ENCODE results near the gene U2AF2. TPM values are rescaled to one million over a fixed set of nuclear protein-coding genes. Genes with fewer than 3 reads are reported as not detected.

U2AF2 gene
- total RNA-seq, 4 donors from 2014 or later = 80.4 to 122 (median 104) TPM

DNA sequence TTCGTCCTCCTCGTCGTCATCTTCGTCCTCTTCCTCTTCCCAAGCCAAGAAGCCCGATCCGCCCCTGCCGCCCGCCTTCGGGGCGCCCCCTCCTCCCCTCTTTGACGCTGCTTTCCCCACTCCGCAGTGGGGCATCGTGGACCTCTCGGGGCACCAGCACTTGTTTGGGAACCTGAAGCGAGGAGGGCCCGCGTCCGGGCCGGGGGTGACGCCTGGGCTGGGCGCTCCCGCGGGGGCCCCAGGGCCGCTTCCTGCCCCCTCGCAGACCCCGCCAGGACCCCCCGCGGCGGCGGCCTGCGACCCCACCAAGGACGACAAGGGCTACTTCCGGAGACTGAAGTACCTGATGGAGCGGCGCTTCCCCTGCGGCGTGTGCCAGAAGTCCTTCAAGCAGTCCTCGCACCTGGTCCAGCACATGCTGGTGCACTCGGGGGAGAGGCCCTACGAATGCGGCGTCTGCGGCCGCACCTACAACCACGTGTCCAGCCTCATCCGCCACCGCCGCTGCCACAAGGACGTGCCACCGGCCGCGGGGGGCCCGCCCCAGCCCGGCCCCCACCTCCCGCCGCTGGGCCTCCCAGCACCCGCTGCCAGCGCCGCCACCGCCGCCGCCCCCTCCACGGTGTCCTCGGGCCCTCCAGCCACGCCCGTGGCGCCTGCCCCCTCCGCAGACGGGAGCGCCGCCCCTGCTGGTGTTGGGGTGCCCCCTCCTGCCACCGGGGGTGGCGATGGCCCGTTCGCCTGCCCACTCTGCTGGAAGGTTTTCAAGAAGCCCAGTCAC, 40.7 kb upstream of the U2AF2 start:
- peaks cover 15 to 41% (median 33%) of the 10 kb centered on the region in 4 donors for H3K4me1 ChIP-seq
- H3K27ac ChIP-seq (replicated peaks in 1 of 4) = no peak overlapping the region
- DNase-seq (ENCODE audit: extremely low spot score) = no peak
- TF ChIP-seq, protein P1, sequence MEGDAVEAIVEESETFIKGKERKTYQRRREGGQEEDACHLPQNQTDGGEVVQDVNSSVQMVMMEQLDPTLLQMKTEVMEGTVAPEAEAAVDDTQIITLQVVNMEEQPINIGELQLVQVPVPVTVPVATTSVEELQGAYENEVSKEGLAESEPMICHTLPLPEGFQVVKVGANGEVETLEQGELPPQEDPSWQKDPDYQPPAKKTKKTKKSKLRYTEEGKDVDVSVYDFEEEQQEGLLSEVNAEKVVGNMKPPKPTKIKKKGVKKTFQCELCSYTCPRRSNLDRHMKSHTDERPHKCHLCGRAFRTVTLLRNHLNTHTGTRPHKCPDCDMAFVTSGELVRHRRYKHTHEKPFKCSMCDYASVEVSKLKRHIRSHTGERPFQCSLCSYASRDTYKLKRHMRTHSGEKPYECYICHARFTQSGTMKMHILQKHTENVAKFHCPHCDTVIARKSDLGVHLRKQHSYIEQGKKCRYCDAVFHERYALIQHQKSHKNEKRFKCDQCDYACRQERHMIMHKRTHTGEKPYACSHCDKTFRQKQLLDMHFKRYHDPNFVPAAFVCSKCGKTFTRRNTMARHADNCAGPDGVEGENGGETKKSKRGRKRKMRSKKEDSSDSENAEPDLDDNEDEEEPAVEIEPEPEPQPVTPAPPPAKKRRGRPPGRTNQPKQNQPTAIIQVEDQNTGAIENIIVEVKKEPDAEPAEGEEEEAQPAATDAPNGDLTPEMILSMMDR (IDR thresholded peaks at IDR 0.05) = no peak
- TF ChIP-seq EP300 (IDR thresholded peaks at IDR 0.05) = no peak
- TF ChIP-seq POLR2A (IDR thresholded peaks at IDR 0.05; ENCODE audit: low read depth) = no peak
- TF ChIP-seq POLR2AphosphoS5 (IDR thresholded peaks at IDR 0.05) = no peak
- no peak overlapping the region for H3K4me3 ChIP-seq
- no peaks in the 10 kb centered on the region for H3K27me3 ChIP-seq
- H3K36me3 ChIP-seq = peaks cover 26 to 71% (median 57%) of the 10 kb centered on the region in 4 donors
- WGBS = 92% methylated on average over 43 of the region's 75 CpGs
- no peaks in the 10 kb centered on the region for H3K9me3 ChIP-seq
- intact Hi-C loops (cut with DNase I) = no loop called here

DNA sequence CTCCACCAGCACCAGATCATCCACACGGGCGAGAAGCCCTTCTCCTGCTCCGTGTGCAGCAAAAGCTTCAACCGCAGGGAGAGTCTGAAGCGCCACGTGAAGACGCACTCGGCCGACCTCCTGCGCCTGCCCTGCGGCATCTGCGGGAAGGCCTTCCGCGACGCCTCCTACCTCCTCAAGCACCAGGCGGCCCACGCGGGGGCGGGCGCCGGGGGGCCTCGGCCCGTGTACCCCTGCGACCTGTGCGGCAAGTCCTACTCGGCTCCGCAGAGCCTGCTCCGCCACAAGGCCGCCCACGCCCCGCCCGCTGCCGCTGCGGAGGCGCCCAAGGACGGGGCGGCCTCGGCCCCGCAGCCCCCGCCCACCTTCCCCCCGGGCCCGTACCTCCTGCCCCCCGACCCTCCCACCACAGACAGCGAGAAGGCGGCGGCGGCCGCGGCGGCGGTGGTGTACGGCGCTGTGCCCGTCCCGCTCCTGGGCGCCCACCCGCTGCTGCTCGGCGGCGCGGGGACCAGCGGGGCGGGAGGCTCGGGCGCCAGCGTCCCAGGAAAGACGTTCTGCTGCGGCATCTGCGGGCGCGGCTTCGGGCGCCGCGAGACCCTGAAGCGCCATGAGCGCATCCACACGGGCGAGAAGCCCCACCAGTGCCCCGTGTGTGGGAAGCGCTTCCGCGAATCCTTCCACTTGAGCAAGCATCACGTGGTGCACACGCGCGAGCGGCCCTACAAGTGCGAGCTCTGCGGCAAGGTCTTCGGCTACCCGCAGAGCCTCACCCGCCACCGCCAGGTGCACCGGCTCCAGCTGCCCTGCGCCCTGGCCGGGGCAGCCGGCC, 39.9 kb upstream of the U2AF2 start:
- H3K27ac ChIP-seq (replicated peaks in 1 of 4) = no peak overlapping the region
- H3K9me3 ChIP-seq = no peaks in the 10 kb centered on the region
- intact Hi-C loops (cut with DNase I) = no loop called here
- H3K4me3 ChIP-seq = no peak overlapping the region
- H3K4me1 ChIP-seq = peaks cover 15 to 43% (median 41%) of the 10 kb centered on the region in 4 donors
- H3K36me3 ChIP-seq = peaks cover 26 to 63% (median 49%) of the 10 kb centered on the region in 4 donors
- no peak for TF ChIP-seq POLR2AphosphoS5 (IDR thresholded peaks at IDR 0.05)
- TF ChIP-seq EP300 (IDR thresholded peaks at IDR 0.05) = no peak
- DNase-seq (ENCODE audit: extremely low spot score) = no peak
- 96% methylated on average over 48 of the region's 98 CpGs for WGBS
- H3K27me3 ChIP-seq = no peaks in the 10 kb centered on the region

DNA sequence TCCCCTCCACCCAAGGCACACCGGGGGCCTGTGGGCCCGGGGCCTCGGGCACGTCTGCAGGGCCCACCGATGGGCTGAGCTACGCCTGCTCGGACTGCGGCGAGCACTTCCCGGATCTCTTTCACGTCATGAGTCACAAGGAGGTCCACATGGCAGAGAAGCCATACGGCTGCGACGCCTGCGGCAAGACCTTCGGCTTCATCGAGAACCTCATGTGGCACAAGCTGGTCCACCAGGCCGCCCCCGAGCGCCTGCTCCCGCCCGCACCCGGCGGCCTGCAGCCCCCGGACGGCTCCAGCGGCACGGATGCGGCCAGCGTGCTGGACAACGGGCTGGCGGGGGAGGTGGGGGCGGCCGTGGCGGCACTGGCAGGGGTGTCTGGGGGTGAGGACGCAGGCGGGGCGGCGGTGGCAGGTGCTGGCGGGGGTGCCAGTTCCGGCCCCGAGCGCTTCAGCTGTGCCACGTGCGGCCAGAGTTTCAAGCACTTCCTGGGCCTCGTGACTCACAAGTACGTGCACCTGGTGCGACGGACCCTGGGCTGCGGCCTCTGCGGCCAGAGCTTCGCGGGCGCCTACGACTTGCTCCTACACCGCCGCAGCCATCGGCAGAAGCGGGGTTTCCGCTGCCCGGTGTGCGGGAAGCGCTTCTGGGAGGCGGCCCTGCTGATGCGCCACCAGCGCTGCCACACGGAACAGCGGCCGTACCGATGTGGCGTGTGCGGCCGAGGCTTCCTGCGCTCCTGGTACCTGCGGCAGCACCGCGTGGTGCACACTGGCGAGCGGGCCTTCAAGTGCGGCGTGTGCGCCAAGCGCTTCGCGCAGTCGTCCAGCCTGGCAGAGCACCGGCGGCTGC, 39.1 kb upstream of the U2AF2 start:
- peaks cover 26 to 61% (median 48%) of the 10 kb centered on the region in 4 donors for H3K36me3 ChIP-seq
- 97% methylated on average over 38 of the region's 88 CpGs for WGBS
- H3K4me3 ChIP-seq = no peak overlapping the region
- intact Hi-C loops (cut with DNase I) = no loop called here
- H3K27me3 ChIP-seq = no peaks in the 10 kb centered on the region
- TF ChIP-seq EP300 (IDR thresholded peaks at IDR 0.05) (no peak), POLR2A (IDR thresholded peaks at IDR 0.05; ENCODE audit: low read depth) (no peak), POLR2AphosphoS5 (IDR thresholded peaks at IDR 0.05) (no peak)
- TF ChIP-seq, protein P1 (IDR thresholded peaks at IDR 0.05) = no peak
- DNase-seq (ENCODE audit: extremely low spot score) = no peak
- peaks cover 11 to 48% (median 41%) of the 10 kb centered on the region in 4 donors for H3K4me1 ChIP-seq
- no peak overlapping the region for H3K27ac ChIP-seq (replicated peaks in 1 of 4)
- H3K9me3 ChIP-seq = no peaks in the 10 kb centered on the region

- Histone ChIP-seq H3K9me3 (no peaks in the 10 kb centered on the region), H3K4me1 (peaks cover 5 to 41% (median 34%) of the 10 kb centered on the region in 4 donors), H3K27ac (replicated peaks in 1 of 4) (no peak overlapping the region), H3K36me3 (peaks cover 26 to 67% (median 49%) of the 10 kb centered on the region in 4 donors), H3K4me3 (no peak overlapping the region), H3K27me3 (no peaks in the 10 kb centered on the region)
- no peak for DNase-seq (ENCODE audit: extremely low spot score)
- intact Hi-C loops (cut with DNase I) = no loop called here
- WGBS = 96% methylated on average over 34 of the region's 38 CpGs
- TF ChIP-seq, protein P1 (IDR thresholded peaks at IDR 0.05) = no peak
- TF ChIP-seq POLR2A (IDR thresholded peaks at IDR 0.05; ENCODE audit: low read depth) (no peak), POLR2AphosphoS5 (IDR thresholded peaks at IDR 0.05) (no peak), EP300 (IDR thresholded peaks at IDR 0.05) (no peak)
Measured at GRCh38 chr19:55616395-55616875, 38.4 kb upstream of the U2AF2 start.
